CD4-positive, alpha-beta T cell treated with Interleukin-6 for 4 hours (primary cell): ENCODE results near the gene PCDHA12.
"Not testable (repeated sequence)": the region's sequence is repeated elsewhere in the genome, so short reads cannot be mapped to it uniquely, and the experiment has no call there.

ENCODE experiments used
- DNase-seq: peaks from one replicate; pipeline ENCODE4 v3.0.0-alpha.2; 2020; ENCODE audit warnings: mixed read lengths

The PCDHA12 gene

GRCh38 chr5:140875085-140876065, at the start of gene PCDHA12:
Gene PCDHA12, plus strand, starts transcription at chr5:140875308. Its CDS starts 165 bp downstream, at chr5:140875473.
- DNase-seq = no peak

GRCh38 chr5:140827704-140828361, 47.3 kb upstream of the PCDHA12 start, which contains the start of gene PCDHA6:
Gene PCDHA6, plus strand, starts transcription at chr5:140827960. Its CDS starts 132 bp downstream, at chr5:140828092.
- no peak for DNase-seq

- no peak for DNase-seq
Measured at GRCh38 chr5:140828362-140828737, 46.8 kb upstream of the PCDHA12 start.

GRCh38 chr5:140829511-140830501, 45.3 kb upstream of the PCDHA12 start:
- not testable (repeated sequence) for DNase-seq

- no peak for DNase-seq
Measured at GRCh38 chr5:140833993-140834392, 41.1 kb upstream of the PCDHA12 start, which contains the start of gene PCDHA7. Gene PCDHA7, plus strand, starts transcription at chr5:140834269. Its CDS starts 115 bp downstream, at chr5:140834384.

GRCh38 chr5:140834439-140835008, 40.6 kb upstream of the PCDHA12 start:
- not testable (repeated sequence) for DNase-seq

- no peak for DNase-seq
Measured at GRCh38 chr5:140835622-140836510, 39.2 kb upstream of the PCDHA12 start.

- DNase-seq = no peak
Measured at GRCh38 chr5:140840978-140841962, 33.8 kb upstream of the PCDHA12 start, which contains the start of gene PCDHA8. Gene PCDHA8, plus strand, starts transcription at chr5:140841187. Its CDS starts 135 bp downstream, at chr5:140841322.

- no peak for DNase-seq
Measured at GRCh38 chr5:140842798-140843733, 32.0 kb upstream of the PCDHA12 start.

- not testable (repeated sequence) for DNase-seq
Measured at GRCh38 chr5:140848139-140849102, 26.7 kb upstream of the PCDHA12 start, which contains the start of gene PCDHA9. Gene PCDHA9, plus strand, starts transcription at chr5:140848382. Its CDS starts 114 bp downstream, at chr5:140848496.

GRCh38 chr5:140849831-140850634, 25.1 kb upstream of the PCDHA12 start:
- DNase-seq = not testable (repeated sequence)

- DNase-seq = no peak
Measured at GRCh38 chr5:140855772-140856674, 19.1 kb upstream of the PCDHA12 start, which contains the start of gene PCDHA10. Gene PCDHA10, plus strand, starts transcription at chr5:140855897. Its CDS starts 152 bp downstream, at chr5:140856049.

GRCh38 chr5:140857177-140857986, 17.7 kb upstream of the PCDHA12 start:
- DNase-seq = no peak

- DNase-seq = no peak
Measured at GRCh38 chr5:140857987-140858240, 17.2 kb upstream of the PCDHA12 start.
